ENCODE measurements around the gene RPS21. TPM values are rescaled to one million over a fixed set of nuclear protein-coding genes. Genes with fewer than 3 reads are reported as not detected.

RPS21 gene
- total and polyA plus RNA-seq, 2 of the 4 experiments (the other 2 are of a cell fraction), result 2,710 to 4,298 TPM

DNA sequence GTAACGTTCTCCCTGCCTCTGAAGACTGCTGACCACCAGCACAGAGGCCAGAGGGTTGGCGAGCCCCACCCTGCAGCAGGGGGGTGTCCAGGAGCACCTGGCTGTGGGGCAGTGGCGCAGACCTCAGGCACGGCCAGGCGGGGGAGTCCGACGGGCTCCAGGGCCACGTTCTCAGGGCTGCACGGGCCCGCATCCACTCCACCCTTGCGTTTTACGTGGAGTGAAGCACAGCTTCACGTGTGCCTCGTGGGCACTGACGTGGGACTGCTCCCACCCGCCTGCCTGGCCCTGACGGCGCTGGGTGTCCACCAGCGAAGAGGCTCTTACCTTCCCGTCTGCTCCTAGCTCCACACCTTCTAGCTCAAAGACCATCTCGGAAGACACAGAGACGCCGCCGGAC, 6.9 kb downstream of the RPS21 start:
- H4K8ac ChIP-seq (ENCODE audit: low read depth in 2 of 2, low read length in 2 of 2), result no peak overlapping the region
- no peak overlapping the region for H3K4me2 ChIP-seq (ENCODE audit: low read depth, low read length)
- no peak overlapping the region for H3K27ac ChIP-seq (ENCODE audit: insufficient read depth, low read length)
- H3K18ac ChIP-seq (ENCODE audit: low read depth, low read length), result no peak overlapping the region
- no peak overlapping the region for H4K91ac ChIP-seq (ENCODE audit: insufficient read depth, low read depth, low read length)
- peaks cover 43% of the 10 kb centered on the region for H3K36me3 ChIP-seq (ENCODE audit: control insufficient read depth, insufficient read depth, low read length)
- H3K4me3 ChIP-seq (ENCODE audit: insufficient read depth, low read depth, low read length), result no peak overlapping the region
- H3K23ac ChIP-seq (ENCODE audit: low read depth, low read length), result no peak overlapping the region
- no peak overlapping the region for H2AK9ac ChIP-seq (replicated peaks; ENCODE audit: low read depth, low read length, poor library complexity)
- H2BK20ac ChIP-seq (ENCODE audit: low read depth, low read length), result no peak overlapping the region
- TF ChIP-seq, protein P1, sequence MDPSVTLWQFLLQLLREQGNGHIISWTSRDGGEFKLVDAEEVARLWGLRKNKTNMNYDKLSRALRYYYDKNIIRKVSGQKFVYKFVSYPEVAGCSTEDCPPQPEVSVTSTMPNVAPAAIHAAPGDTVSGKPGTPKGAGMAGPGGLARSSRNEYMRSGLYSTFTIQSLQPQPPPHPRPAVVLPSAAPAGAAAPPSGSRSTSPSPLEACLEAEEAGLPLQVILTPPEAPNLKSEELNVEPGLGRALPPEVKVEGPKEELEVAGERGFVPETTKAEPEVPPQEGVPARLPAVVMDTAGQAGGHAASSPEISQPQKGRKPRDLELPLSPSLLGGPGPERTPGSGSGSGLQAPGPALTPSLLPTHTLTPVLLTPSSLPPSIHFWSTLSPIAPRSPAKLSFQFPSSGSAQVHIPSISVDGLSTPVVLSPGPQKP (IDR thresholded peaks at IDR 0.05; ENCODE audit: borderline replicate concordance, low read depth, low read length), result no peak
- TF ChIP-seq CEBPB (IDR thresholded peaks at IDR 0.05; ENCODE audit: low read depth, low read length), result no peak
- TF ChIP-seq, protein P2, sequence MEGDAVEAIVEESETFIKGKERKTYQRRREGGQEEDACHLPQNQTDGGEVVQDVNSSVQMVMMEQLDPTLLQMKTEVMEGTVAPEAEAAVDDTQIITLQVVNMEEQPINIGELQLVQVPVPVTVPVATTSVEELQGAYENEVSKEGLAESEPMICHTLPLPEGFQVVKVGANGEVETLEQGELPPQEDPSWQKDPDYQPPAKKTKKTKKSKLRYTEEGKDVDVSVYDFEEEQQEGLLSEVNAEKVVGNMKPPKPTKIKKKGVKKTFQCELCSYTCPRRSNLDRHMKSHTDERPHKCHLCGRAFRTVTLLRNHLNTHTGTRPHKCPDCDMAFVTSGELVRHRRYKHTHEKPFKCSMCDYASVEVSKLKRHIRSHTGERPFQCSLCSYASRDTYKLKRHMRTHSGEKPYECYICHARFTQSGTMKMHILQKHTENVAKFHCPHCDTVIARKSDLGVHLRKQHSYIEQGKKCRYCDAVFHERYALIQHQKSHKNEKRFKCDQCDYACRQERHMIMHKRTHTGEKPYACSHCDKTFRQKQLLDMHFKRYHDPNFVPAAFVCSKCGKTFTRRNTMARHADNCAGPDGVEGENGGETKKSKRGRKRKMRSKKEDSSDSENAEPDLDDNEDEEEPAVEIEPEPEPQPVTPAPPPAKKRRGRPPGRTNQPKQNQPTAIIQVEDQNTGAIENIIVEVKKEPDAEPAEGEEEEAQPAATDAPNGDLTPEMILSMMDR (conservative IDR thresholded peaks at IDR 0.05; ENCODE audit: low read depth, low read length), result no peak
- no peak for TF ChIP-seq MAFK (IDR thresholded peaks at IDR 0.05; ENCODE audit: low read depth, low read length)
- TF ChIP-seq POLR2A (IDR thresholded peaks at IDR 0.05; ENCODE audit: low read depth, low read length), result no peak
- TF ChIP-seq NFE2L2 (IDR thresholded peaks at IDR 0.05; ENCODE audit: low read depth, low read length), result no peak
- no peak for TF ChIP-seq CHD1 (IDR thresholded peaks at IDR 0.05; ENCODE audit: low read depth, low read length)
- no peak for TF ChIP-seq RCOR1 (IDR thresholded peaks at IDR 0.05; ENCODE audit: insufficient replicate concordance, low read length)
- TF ChIP-seq, protein P3, sequence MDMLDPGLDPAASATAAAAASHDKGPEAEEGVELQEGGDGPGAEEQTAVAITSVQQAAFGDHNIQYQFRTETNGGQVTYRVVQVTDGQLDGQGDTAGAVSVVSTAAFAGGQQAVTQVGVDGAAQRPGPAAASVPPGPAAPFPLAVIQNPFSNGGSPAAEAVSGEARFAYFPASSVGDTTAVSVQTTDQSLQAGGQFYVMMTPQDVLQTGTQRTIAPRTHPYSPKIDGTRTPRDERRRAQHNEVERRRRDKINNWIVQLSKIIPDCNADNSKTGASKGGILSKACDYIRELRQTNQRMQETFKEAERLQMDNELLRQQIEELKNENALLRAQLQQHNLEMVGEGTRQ (IDR thresholded peaks at IDR 0.05; ENCODE audit: low read depth, low read length), result no peak
- TF ChIP-seq RAD21 (IDR thresholded peaks at IDR 0.05; ENCODE audit: low read length), result no peak
- no peak for TF ChIP-seq RFX5 (IDR thresholded peaks at IDR 0.05; ENCODE audit: low read depth, low read length)
- TF ChIP-seq SMC3 (IDR thresholded peaks at IDR 0.05; ENCODE audit: low read depth, low read length), result no peak
- TF ChIP-seq MAZ (IDR thresholded peaks at IDR 0.05; ENCODE audit: borderline replicate concordance, low read depth, low read length), result no peak
- no peak for TF ChIP-seq FOS (IDR thresholded peaks at IDR 0.05; ENCODE audit: low read depth, low read length)
- H3K4me1 ChIP-seq (ENCODE audit: control insufficient read depth, insufficient read depth, low read length), result no peaks in the 10 kb centered on the region
- dilution Hi-C loops (cut with HindIII; ENCODE audit: low sequenced_read_pairs, unreplicated experiment), result loop anchor here (25.0 kb wide), 1 partner anchor 107 kb away; no protein-coding TSS in a partner anchor
- H3K4ac ChIP-seq (ENCODE audit: low read depth, low read length), result no peak overlapping the region
- 88% methylated on average over 5 of the region's 24 CpGs; no CpG with 5 or more reads in 1 of the 2 experiments for WGBS, 2 experiments (ENCODE audit: extremely low coverage in 2 of 2, insufficient read length in 1 of 2)
- H2AK5ac ChIP-seq (ENCODE audit: low read depth, low read length), result no peak overlapping the region
- intact Hi-C loops (cut with micrococcal nuclease), result no loop called here
- H3K9ac ChIP-seq (ENCODE audit: low read depth, low read length), result no peak overlapping the region
- no peak for DNase-seq
- ATAC-seq (ENCODE audit: low read depth), result no peak
- no peak overlapping the region for H3K56ac ChIP-seq (ENCODE audit: extremely low read depth, insufficient read depth, low read length)
- CTCF ChIA-PET, result no interaction called here
- no peaks in the 10 kb centered on the region for H3K27me3 ChIP-seq (ENCODE audit: control insufficient read depth, insufficient read depth, low read length)
- peaks cover 14 to 31% of the 10 kb centered on the region in 2 experiments for H3K79me1 ChIP-seq (ENCODE audit: low read depth in 1 of 2, low read length in 2 of 2)
- POLR2A ChIA-PET (ENCODE audit: unreplicated experiment), result no interaction called here
- no peak overlapping the region for H2BK15ac ChIP-seq (ENCODE audit: low read depth, low read length)
- in situ Hi-C loops (cut with MboI; ENCODE audit: low sequenced_read_pairs), result loop anchor here (25.0 kb wide), 1 partner anchor 382 kb away; no protein-coding TSS in a partner anchor
- no peak overlapping the region for H4K5ac ChIP-seq (ENCODE audit: low read depth, low read length)
- no peak overlapping the region for H2AFZ ChIP-seq (replicated peaks; ENCODE audit: low read length, poor library complexity)
- BruUV-seq (replicated peaks), result no TSS peak
- no peaks in the 10 kb centered on the region for H3K9me3 ChIP-seq (ENCODE audit: control insufficient read depth, insufficient read depth, low read length)
- H3K9me1 ChIP-seq (ENCODE audit: insufficient read depth, low read length), result 0 out of 2 replicates have a peak, but pooled peaks cover 8% of the 10 kb centered on the region
- H2BK5ac ChIP-seq (ENCODE audit: low read depth, low read length, poor library complexity, severe bottlenecking), result no peak overlapping the region
- peaks cover 32% of the 10 kb centered on the region for H4K20me1 ChIP-seq (ENCODE audit: insufficient read depth, low read length)
- no peak overlapping the region for H3K14ac ChIP-seq (replicated peaks; ENCODE audit: low read depth, low read length)
- H2BK120ac ChIP-seq (ENCODE audit: low read depth, low read length), result no peak overlapping the region

Measured in IMR-90 (cell line).